Measurements from ENCODE around the gene MLX. TPM values are rescaled to one million over a fixed set of nuclear protein-coding genes. Genes with fewer than 3 reads are reported as not detected.

The MLX gene
- total RNA-seq, 1 donor from 2014 or later = 61.3 TPM

- Histone ChIP-seq H3K27me3 (no peaks in the 10 kb centered on the region), H3K36me3 (peaks cover 8% of the 10 kb centered on the region), H3K9me3 (no peaks in the 10 kb centered on the region), H3K4me3 (no peak overlapping the region), H3K27ac (peak overlapping the region; percentile 81), H3K4me1 (peaks cover 73% of the 10 kb centered on the region)
- no peak for ATAC-seq
- intact Hi-C loops (cut with DNase I) = no loop called here
- no peak for TF ChIP-seq CTCF (IDR thresholded peaks at IDR 0.05)
- DNase-seq = no peak
These were observed 44.1 kb upstream of the MLX start for GRCh38 chr17:42522798-42523278.

- no peak overlapping the region for H3K27ac ChIP-seq
- DNase-seq = no peak
- no peak overlapping the region for H3K4me3 ChIP-seq
- intact Hi-C loops (cut with DNase I) = no loop called here
- peaks cover 60% of the 10 kb centered on the region for H3K4me1 ChIP-seq
- ATAC-seq = no peak
- H3K27me3 ChIP-seq = no peaks in the 10 kb centered on the region
- TF ChIP-seq CTCF (IDR thresholded peaks at IDR 0.05) = no peak
- no peaks in the 10 kb centered on the region for H3K9me3 ChIP-seq
- H3K36me3 ChIP-seq = peaks cover 8% of the 10 kb centered on the region
These were observed 41.7 kb upstream of the MLX start for GRCh38 chr17:42525221-42525620.

- ATAC-seq (peak; percentile 21), DNase-seq (no peak)
- peaks cover 60% of the 10 kb centered on the region for H3K4me1 ChIP-seq
- H3K27me3 ChIP-seq = no peaks in the 10 kb centered on the region
- intact Hi-C loops (cut with DNase I) = no loop called here
- no peak for TF ChIP-seq CTCF (IDR thresholded peaks at IDR 0.05)
- no peaks in the 10 kb centered on the region for H3K9me3 ChIP-seq
- no peak overlapping the region for H3K27ac ChIP-seq
- H3K4me3 ChIP-seq = no peak overlapping the region
- H3K36me3 ChIP-seq = peaks cover 8% of the 10 kb centered on the region
These were observed 40.9 kb upstream of the MLX start for GRCh38 chr17:42526031-42526444.

GRCh38 chr17:42527932-42528331 is 39.0 kb upstream of the MLX start:
- no peak for TF ChIP-seq CTCF (IDR thresholded peaks at IDR 0.05)
- no peak overlapping the region for H3K27ac ChIP-seq
- DNase-seq (no peak), ATAC-seq (no peak)
- intact Hi-C loops (cut with DNase I) = no loop called here
- H3K9me3 ChIP-seq = no peaks in the 10 kb centered on the region
- H3K4me3 ChIP-seq = no peak overlapping the region
- H3K27me3 ChIP-seq = no peaks in the 10 kb centered on the region
- H3K4me1 ChIP-seq = peaks cover 48% of the 10 kb centered on the region
- no peaks in the 10 kb centered on the region for H3K36me3 ChIP-seq

GRCh38 chr17:42529061-42529460 is 37.8 kb upstream of the MLX start:
- H3K9me3 ChIP-seq = no peaks in the 10 kb centered on the region
- ATAC-seq (no peak), DNase-seq (no peak)
- intact Hi-C loops (cut with DNase I) = no loop called here
- no peaks in the 10 kb centered on the region for H3K27me3 ChIP-seq
- no peak for TF ChIP-seq CTCF (IDR thresholded peaks at IDR 0.05)
- peaks cover 43% of the 10 kb centered on the region for H3K4me1 ChIP-seq
- no peak overlapping the region for H3K27ac ChIP-seq
- no peaks in the 10 kb centered on the region for H3K36me3 ChIP-seq
- H3K4me3 ChIP-seq = no peak overlapping the region

GRCh38 chr17:42530952-42531454 is 35.9 kb upstream of the MLX start:
- DNase-seq (no peak), ATAC-seq (no peak)
- no peaks in the 10 kb centered on the region for H3K27me3 ChIP-seq
- TF ChIP-seq CTCF (IDR thresholded peaks at IDR 0.05) = no peak
- H3K27ac ChIP-seq = peak overlapping the region; percentile 79
- H3K9me3 ChIP-seq = no peaks in the 10 kb centered on the region
- intact Hi-C loops (cut with DNase I) = no loop called here
- H3K36me3 ChIP-seq = no peaks in the 10 kb centered on the region
- peaks cover 44% of the 10 kb centered on the region for H3K4me1 ChIP-seq
- no peak overlapping the region for H3K4me3 ChIP-seq
